Activated T-helper 1 cell treated with Interleukin-2 at 50 U/mL for 16 hours (primary cell): ENCODE data around the gene AHCYL2.
"Not testable (repeated sequence)": the region's sequence is repeated elsewhere in the genome, so short reads cannot be mapped to it uniquely, and the experiment has no call there.

ENCODE experiments used
- DNase-seq: peaks from one replicate; pipeline ENCODE4 v3.0.0-alpha.2; 2020; ENCODE audit warnings: low read depth

AHCYL2 gene

GRCh38 chr7:129292861-129293260, 68.0 kb downstream of the AHCYL2 start:
- no peak for DNase-seq

- no peak for DNase-seq
These were observed 70.2 kb downstream of the AHCYL2 start for GRCh38 chr7:129295015-129295423.

- peak; percentile 13 for DNase-seq
These were observed 73.6 kb downstream of the AHCYL2 start for GRCh38 chr7:129298268-129298893.

- DNase-seq = no peak
These were observed 75.1 kb downstream of the AHCYL2 start for GRCh38 chr7:129299889-129300288.

GRCh38 chr7:129300299-129300698, 75.5 kb downstream of the AHCYL2 start:
- not testable (repeated sequence) for DNase-seq

GRCh38 chr7:129307592-129307991, 82.8 kb downstream of the AHCYL2 start:
- DNase-seq = no peak

GRCh38 chr7:129308047-129308446, 83.2 kb downstream of the AHCYL2 start:
- no peak for DNase-seq

GRCh38 chr7:129311429-129311828, 86.6 kb downstream of the AHCYL2 start:
- DNase-seq = no peak

- no peak for DNase-seq
These were observed 88.5 kb downstream of the AHCYL2 start for GRCh38 chr7:129313282-129313681.

GRCh38 chr7:129315960-129316359, 91.1 kb downstream of the AHCYL2 start:
- DNase-seq = no peak

- no peak for DNase-seq
These were observed 92.6 kb downstream of the AHCYL2 start for GRCh38 chr7:129317450-129317849.

- DNase-seq = no peak
These were observed 102.2 kb downstream of the AHCYL2 start for GRCh38 chr7:129327076-129327475.

- DNase-seq = no peak
These were observed 107.6 kb downstream of the AHCYL2 start for GRCh38 chr7:129332254-129333035.

- no peak for DNase-seq
These were observed 109.6 kb downstream of the AHCYL2 start for GRCh38 chr7:129334473-129334872.

GRCh38 chr7:129338450-129338849, 113.6 kb downstream of the AHCYL2 start:
- DNase-seq = no peak

- DNase-seq = no peak
These were observed 116.4 kb downstream of the AHCYL2 start for GRCh38 chr7:129341212-129341611.

GRCh38 chr7:129341816-129342806, 117.3 kb downstream of the AHCYL2 start:
- no peak for DNase-seq

- DNase-seq = no peak
These were observed 118.4 kb downstream of the AHCYL2 start for GRCh38 chr7:129343099-129343700.

GRCh38 chr7:129347330-129347729, 122.5 kb downstream of the AHCYL2 start:
- no peak for DNase-seq

GRCh38 chr7:129348023-129348740, 123.4 kb downstream of the AHCYL2 start:
- DNase-seq = no peak

- DNase-seq = no peak
These were observed 126.5 kb downstream of the AHCYL2 start for GRCh38 chr7:129351320-129351719.
